ENCODE data around the gene CHN2. TPM values are rescaled to one million over a fixed set of nuclear protein-coding genes. Genes with fewer than 3 reads are reported as not detected.

Gene CHN2
- total RNA-seq, 4 donors from 2014 or later, result 8.0 to 9.8 (median 8.9) TPM

DNA sequence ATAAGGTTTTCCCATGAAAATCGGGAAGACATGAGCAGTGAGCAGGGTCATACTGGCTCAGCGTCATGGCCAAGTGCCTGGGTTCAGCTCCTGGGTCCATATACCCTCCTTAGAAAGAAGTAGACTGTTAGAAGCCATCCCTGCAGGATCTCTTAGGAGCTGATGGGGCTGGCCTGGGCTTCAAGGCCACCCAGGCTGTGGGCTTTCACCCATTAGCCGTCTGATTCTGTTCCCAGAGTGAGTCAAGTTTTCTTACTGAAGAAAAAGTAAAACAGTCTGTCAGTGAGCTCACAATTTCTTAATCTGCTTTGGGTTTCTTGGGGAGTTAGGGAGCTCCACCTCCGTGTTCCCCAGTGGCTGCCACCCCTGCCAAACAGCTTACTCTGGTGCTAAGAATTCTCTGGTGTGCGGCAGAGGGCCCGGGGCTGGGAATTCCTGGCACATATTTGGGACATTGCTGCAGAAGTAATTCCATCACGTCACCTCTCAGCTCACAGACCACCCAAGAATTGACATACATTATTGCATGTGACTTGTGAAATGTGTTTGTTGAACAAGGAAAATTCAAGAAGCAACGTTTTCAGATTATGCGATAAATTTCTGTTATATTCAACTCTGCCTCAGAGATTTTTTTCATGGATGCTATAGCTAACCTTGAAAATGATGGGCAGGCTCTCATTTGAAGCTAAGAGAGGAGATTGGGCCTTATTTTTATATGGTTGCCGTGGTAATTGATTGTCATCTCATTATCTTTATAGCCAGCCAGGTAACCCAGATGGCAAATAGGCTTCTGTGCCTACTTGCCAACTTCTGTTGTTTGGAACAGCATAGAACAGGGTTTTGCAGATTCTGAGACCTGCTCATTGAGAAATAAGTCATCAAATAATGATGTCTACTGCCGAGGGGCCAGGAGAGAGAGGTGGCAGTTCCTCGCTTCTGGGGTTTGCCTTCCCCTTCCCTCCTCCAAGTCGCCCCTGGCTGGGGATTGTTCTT is 166.4 kb downstream of the CHN2 start:
- TF ChIP-seq, protein P1, sequence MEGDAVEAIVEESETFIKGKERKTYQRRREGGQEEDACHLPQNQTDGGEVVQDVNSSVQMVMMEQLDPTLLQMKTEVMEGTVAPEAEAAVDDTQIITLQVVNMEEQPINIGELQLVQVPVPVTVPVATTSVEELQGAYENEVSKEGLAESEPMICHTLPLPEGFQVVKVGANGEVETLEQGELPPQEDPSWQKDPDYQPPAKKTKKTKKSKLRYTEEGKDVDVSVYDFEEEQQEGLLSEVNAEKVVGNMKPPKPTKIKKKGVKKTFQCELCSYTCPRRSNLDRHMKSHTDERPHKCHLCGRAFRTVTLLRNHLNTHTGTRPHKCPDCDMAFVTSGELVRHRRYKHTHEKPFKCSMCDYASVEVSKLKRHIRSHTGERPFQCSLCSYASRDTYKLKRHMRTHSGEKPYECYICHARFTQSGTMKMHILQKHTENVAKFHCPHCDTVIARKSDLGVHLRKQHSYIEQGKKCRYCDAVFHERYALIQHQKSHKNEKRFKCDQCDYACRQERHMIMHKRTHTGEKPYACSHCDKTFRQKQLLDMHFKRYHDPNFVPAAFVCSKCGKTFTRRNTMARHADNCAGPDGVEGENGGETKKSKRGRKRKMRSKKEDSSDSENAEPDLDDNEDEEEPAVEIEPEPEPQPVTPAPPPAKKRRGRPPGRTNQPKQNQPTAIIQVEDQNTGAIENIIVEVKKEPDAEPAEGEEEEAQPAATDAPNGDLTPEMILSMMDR (IDR thresholded peaks at IDR 0.05), result no peak
- TF ChIP-seq EP300 (IDR thresholded peaks at IDR 0.05) (no peak), POLR2AphosphoS5 (IDR thresholded peaks at IDR 0.05) (no peak), POLR2A (IDR thresholded peaks at IDR 0.05; ENCODE audit: low read depth) (no peak)
- H3K36me3 ChIP-seq, result no peaks in the 10 kb centered on the region
- intact Hi-C loops (cut with DNase I), result no loop called here
- no peak overlapping the region for H3K4me3 ChIP-seq
- H3K9me3 ChIP-seq, result no peaks in the 10 kb centered on the region
- no peak for DNase-seq (ENCODE audit: extremely low spot score)
- 67% methylated on average over 13 of the region's 13 CpGs for WGBS
- no peaks in the 10 kb centered on the region for H3K27me3 ChIP-seq
- H3K4me1 ChIP-seq, result no peaks in the 10 kb centered on the region
- no peak overlapping the region for H3K27ac ChIP-seq (replicated peaks in 1 of 4)

DNA sequence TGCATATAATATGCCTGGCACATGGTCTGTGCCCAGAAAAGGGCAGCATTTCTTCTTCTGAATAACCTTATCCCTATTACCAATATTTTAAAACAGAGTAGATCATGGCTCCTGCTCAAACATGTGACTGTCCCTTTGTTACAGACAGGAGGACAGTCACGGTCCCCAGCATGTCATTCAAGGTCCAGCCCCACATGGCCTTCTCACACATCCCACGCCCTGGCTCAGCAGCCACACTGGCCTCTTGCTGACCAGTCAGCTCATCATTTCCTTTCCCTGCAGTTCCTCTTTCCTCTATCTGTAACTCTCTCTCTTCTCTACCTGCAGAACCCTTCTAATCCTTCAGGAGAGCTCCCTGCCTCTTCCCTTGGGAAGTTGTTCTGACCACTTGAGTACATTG is 167.8 kb downstream of the CHN2 start:
- 84% methylated on average over 2 of the region's 2 CpGs for WGBS
- no peaks in the 10 kb centered on the region for H3K9me3 ChIP-seq
- no peak overlapping the region for H3K4me3 ChIP-seq
- no peak overlapping the region for H3K27ac ChIP-seq (replicated peaks in 1 of 4)
- no peaks in the 10 kb centered on the region for H3K36me3 ChIP-seq
- TF ChIP-seq POLR2AphosphoS5 (IDR thresholded peaks at IDR 0.05) (no peak), POLR2A (IDR thresholded peaks at IDR 0.05; ENCODE audit: low read depth) (no peak), EP300 (IDR thresholded peaks at IDR 0.05) (no peak)
- TF ChIP-seq, protein P1 (IDR thresholded peaks at IDR 0.05), result no peak
- intact Hi-C loops (cut with DNase I), result no loop called here
- no peak for DNase-seq (ENCODE audit: extremely low spot score)
- H3K4me1 ChIP-seq, result no peaks in the 10 kb centered on the region
- no peaks in the 10 kb centered on the region for H3K27me3 ChIP-seq

DNA sequence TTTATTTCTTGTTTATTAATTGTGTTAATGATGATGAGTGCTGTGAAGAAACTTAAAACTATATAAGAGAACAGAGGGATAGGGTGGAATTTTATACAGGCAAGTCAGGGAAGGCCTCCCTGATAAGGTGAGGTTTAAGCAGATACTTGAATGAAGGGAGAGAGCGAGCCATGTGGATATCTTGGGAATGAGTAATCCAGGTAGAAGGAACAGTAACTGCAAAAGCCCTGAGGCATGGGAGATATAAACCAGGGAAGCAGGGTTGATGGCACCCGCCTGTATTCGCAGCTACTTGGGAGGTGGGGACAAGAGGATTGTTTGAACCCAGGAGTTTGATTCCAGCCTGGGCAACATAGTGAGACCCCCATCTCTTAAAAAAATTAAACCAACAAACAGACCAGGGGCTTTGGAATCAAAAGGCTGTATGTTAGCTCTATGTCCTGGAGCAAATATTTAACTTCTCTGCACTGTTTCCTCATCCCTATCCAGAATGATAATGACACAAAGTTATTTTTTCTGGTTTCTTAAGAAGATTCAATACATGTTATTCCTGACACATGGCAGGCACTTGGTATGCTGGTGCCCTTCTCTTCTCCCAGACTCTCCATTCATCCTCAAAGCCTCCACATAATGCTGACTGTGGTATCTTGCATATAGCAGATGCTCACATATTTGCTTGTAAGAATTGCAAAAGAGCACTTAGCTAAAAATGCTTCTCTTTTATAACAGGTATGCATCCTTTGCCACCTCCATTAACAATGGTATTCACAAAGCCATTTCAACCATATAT is 169.3 kb downstream of the CHN2 start:
- 100% methylated on average over 3 of the region's 3 CpGs for WGBS
- TF ChIP-seq POLR2A (IDR thresholded peaks at IDR 0.05; ENCODE audit: low read depth) (no peak), POLR2AphosphoS5 (IDR thresholded peaks at IDR 0.05) (no peak), EP300 (IDR thresholded peaks at IDR 0.05) (no peak)
- TF ChIP-seq, protein P1 (IDR thresholded peaks at IDR 0.05), result no peak
- Histone ChIP-seq H3K36me3 (no peaks in the 10 kb centered on the region), H3K27me3 (no peaks in the 10 kb centered on the region), H3K27ac (replicated peaks in 1 of 4) (no peak overlapping the region), H3K9me3 (no peaks in the 10 kb centered on the region), H3K4me3 (no peak overlapping the region), H3K4me1 (peaks cover 0 to 2% (median 0%) of the 10 kb centered on the region in 4 donors)
- no peak for DNase-seq (ENCODE audit: extremely low spot score)
- intact Hi-C loops (cut with DNase I), result no loop called here

DNA sequence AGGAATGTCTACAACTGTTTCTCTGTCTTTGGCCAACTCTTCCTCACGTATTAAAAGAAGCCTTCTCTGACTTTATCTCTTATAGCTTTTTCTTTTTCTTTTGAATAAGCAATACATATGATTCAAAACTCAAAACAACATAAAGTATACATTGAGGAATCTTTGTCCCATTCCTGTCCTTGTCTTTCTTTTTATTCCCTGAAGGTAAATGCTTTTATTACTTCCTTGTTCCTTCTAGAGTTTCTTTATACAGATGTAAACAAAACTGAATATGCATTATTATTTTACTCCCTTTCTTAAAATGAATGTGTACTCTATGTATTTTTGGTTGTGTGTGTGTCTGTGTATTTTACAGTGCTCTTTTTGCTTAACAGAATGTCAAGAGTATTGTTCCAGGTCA is 170.1 kb downstream of the CHN2 start:
- H3K4me1 ChIP-seq, result peaks cover 0 to 2% (median 0%) of the 10 kb centered on the region in 4 donors
- intact Hi-C loops (cut with DNase I), result no loop called here
- WGBS, result 92% methylated on average over 1 of the region's 1 CpG

More for the DNA sequence above, 170.1 kb downstream of the CHN2 start:
- Histone ChIP-seq H3K36me3 (no peaks in the 10 kb centered on the region), H3K27ac (replicated peaks in 1 of 4) (no peak overlapping the region), H3K4me3 (no peak overlapping the region), H3K9me3 (no peaks in the 10 kb centered on the region), H3K27me3 (no peaks in the 10 kb centered on the region)
- no peak for DNase-seq (ENCODE audit: extremely low spot score)
- no peak for TF ChIP-seq POLR2AphosphoS5 (IDR thresholded peaks at IDR 0.05)
- TF ChIP-seq, protein P1 (IDR thresholded peaks at IDR 0.05), result no peak
- no peak for TF ChIP-seq EP300 (IDR thresholded peaks at IDR 0.05)
- TF ChIP-seq POLR2A (IDR thresholded peaks at IDR 0.05; ENCODE audit: low read depth), result no peak
